ENCODE data around the gene TNFAIP8L2.

DNA sequence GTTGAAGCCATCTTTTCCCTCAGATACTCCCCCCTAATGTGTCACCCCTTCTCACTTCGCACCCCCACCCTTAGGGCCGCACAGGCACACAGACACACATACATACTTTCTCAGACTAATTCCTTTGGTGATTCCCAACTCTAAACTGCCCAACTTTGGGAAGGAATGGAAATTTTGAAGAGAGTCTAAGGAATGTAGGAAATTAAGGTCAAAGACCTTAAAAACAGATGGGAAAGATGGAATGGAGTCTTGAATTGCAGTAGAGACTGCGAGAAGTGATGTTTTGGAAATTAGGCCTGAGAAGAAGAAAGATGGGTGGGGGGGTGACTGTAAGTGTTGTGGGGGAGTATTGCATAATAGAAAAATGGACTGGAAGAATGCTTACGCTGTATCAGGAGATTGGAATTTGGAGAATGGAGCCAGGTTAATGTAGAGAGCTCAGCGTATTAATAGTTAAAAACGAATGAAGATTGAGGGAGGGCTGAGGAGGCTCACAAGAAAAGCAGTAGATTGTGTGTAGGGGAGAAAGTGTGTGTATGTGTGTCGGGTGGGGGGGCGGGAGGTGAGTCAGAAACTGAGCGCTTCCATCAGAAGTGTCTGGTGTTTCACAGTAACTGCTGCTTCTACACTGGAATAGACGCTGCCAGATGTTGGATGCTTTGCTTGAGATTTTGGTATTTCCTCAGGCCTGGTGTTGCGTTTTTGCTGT, 43.6 kb downstream of the TNFAIP8L2 start:
- TF ChIP-seq, protein P1, sequence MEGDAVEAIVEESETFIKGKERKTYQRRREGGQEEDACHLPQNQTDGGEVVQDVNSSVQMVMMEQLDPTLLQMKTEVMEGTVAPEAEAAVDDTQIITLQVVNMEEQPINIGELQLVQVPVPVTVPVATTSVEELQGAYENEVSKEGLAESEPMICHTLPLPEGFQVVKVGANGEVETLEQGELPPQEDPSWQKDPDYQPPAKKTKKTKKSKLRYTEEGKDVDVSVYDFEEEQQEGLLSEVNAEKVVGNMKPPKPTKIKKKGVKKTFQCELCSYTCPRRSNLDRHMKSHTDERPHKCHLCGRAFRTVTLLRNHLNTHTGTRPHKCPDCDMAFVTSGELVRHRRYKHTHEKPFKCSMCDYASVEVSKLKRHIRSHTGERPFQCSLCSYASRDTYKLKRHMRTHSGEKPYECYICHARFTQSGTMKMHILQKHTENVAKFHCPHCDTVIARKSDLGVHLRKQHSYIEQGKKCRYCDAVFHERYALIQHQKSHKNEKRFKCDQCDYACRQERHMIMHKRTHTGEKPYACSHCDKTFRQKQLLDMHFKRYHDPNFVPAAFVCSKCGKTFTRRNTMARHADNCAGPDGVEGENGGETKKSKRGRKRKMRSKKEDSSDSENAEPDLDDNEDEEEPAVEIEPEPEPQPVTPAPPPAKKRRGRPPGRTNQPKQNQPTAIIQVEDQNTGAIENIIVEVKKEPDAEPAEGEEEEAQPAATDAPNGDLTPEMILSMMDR (IDR thresholded peaks at IDR 0.05) = no peak
- TF ChIP-seq POLR2AphosphoS5 (IDR thresholded peaks at IDR 0.05; ENCODE audit: insufficient read depth in 1 of 2, low read depth in 1 of 2) (no peak), POLR2A (IDR thresholded peaks at IDR 0.05) (no peak)
